ENCODE measurements around the gene ITCH.

- TF ChIP-seq FOXP2 (optimal IDR thresholded peaks at IDR 0.05; ENCODE audit: control extremely low read depth, extremely low read length, insufficient read depth) (no peak), POLR2AphosphoS5 (IDR thresholded peaks at IDR 0.05; ENCODE audit: borderline replicate concordance, low read depth, low read length) (no peak), EZH2 (IDR thresholded peaks at IDR 0.05) (no peak)
These were observed 178.3 kb downstream of the ITCH start for GRCh38 chr20:34541264-34541901.

All from SK-N-MC (cell line).